Neural crest cell (in vitro differentiated cells): Measurements from ENCODE around the gene NNT. TPM values are rescaled to one million over a fixed set of nuclear protein-coding genes. Genes with fewer than 3 reads are reported as not detected.
A peak's percentile ranks its signal among the peaks of the same experiment; 100 is the strongest.

Source experiments
- DNase-seq: peaks from one replicate; pipeline ENCODE4 v3.0.0; 2021; ENCODE audit warnings: low read depth, mixed read lengths, low spot score
- H3K27ac Mint-ChIP-seq: one replicate; pipeline ENCODE4 v1.8.0; 2021; ENCODE audit warnings: mild to moderate bottlenecking, mixed read lengths; ENCODE audit not compliant: unreplicated experiment
- H3K27me3 Mint-ChIP-seq: 2 replicates; pipeline ENCODE4 v1.8.0; 2021; ENCODE audit warnings: low read depth, mild to moderate bottlenecking, mixed read lengths
- H3K36me3 Mint-ChIP-seq: 2 replicates; pipeline ENCODE4 v1.8.0; 2021; ENCODE audit warnings: low read depth, mild to moderate bottlenecking, mixed read lengths
- H3K4me1 Mint-ChIP-seq: 2 replicates; pipeline ENCODE4 v1.8.0; 2021; ENCODE audit warnings: mixed read lengths
- H3K4me3 Mint-ChIP-seq: one replicate; pipeline ENCODE4 v1.8.0; 2021; ENCODE audit warnings: mild to moderate bottlenecking, mixed read lengths
- H3K9me3 Mint-ChIP-seq: 2 replicates; pipeline ENCODE4 v1.8.0; 2021; ENCODE audit warnings: mixed read lengths
- total RNA-seq: library from RNA; stranded (reverse); gene quantifications from 2 replicates; pipeline ENCODE4 v1.2.1, GENCODE V29; 2021
- TF ChIP-seq, protein P1 (sequence below): fragments of 200-600 bp; sonication (generic); conservative IDR thresholded peaks from 2 replicates; pipeline ENCODE4 v1.5.0; 2021; ENCODE audit warnings: antibody characterized with exemption, mild to moderate bottlenecking

Gene NNT
- total RNA-seq, 1 donor from 2014 or later: 72.7 TPM

DNA sequence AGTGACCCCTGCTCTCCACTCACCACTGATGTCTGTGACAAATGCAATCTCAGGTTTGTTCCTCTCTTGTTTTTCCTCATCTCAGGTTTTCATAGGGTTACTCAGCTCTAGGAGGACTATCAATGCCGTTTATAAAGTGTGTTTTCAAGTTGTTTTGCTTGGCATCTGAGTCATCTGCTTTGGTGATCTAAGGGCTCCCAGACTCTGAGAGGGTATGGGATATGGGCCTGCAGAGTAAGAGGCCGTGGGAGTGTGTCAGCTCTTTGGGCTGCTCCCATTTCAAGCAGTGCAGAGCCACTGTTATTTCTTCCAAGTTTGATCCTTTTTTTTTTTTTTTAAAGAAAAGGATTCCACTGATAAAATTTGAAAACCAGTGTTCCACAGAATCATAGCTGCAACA is 46.3 kb downstream of the NNT start:
- no peaks in the 10 kb centered on the region for H3K27me3 Mint-ChIP-seq
- H3K4me3 Mint-ChIP-seq: no peak overlapping the region
- no peak overlapping the region for H3K27ac Mint-ChIP-seq
- TF ChIP-seq, protein P1, sequence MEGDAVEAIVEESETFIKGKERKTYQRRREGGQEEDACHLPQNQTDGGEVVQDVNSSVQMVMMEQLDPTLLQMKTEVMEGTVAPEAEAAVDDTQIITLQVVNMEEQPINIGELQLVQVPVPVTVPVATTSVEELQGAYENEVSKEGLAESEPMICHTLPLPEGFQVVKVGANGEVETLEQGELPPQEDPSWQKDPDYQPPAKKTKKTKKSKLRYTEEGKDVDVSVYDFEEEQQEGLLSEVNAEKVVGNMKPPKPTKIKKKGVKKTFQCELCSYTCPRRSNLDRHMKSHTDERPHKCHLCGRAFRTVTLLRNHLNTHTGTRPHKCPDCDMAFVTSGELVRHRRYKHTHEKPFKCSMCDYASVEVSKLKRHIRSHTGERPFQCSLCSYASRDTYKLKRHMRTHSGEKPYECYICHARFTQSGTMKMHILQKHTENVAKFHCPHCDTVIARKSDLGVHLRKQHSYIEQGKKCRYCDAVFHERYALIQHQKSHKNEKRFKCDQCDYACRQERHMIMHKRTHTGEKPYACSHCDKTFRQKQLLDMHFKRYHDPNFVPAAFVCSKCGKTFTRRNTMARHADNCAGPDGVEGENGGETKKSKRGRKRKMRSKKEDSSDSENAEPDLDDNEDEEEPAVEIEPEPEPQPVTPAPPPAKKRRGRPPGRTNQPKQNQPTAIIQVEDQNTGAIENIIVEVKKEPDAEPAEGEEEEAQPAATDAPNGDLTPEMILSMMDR: no peak
- H3K9me3 Mint-ChIP-seq: no peaks in the 10 kb centered on the region
- H3K36me3 Mint-ChIP-seq: peaks cover 3% of the 10 kb centered on the region
- DNase-seq: no peak
- no peaks in the 10 kb centered on the region for H3K4me1 Mint-ChIP-seq

DNA sequence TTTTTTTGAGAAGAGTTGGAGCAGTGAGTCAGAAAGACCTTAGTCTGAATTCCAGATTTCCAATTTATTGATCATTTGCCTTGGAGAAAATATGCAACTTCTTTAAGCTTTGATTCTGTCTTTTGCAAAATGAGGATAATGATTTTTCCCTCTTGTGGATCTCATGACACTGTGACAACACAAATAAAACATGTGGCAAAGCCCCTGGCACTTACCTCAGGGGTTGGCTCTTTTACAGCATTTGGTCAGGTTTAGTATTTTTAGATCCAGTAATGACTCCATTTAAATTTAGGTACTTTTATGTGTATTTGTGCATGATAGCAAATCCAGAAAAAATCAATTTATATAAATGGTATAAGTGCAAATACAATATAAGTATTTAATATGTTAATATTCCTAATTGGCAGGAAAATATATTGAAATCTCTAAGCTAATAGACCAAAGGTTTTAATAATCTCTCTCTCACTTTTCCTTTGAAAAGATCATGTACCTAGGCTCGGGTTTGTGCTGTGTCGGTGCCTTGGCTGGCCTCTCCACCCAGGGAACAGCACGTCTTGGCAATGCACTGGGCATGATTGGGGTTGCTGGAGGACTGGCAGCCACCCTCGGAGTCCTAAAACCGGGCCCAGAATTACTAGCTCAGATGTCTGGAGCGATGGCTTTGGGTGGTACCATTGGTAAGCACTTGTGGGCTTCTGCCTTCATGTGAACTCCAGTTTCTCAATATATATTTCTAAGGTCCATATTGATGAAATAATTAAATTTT is 49.7 kb downstream of the NNT start:
- Mint-ChIP-seq H3K27ac (no peak overlapping the region), H3K4me3 (no peak overlapping the region), H3K27me3 (no peaks in the 10 kb centered on the region), H3K9me3 (no peaks in the 10 kb centered on the region), H3K36me3 (peaks cover 6% of the 10 kb centered on the region), H3K4me1 (no peaks in the 10 kb centered on the region)
- TF ChIP-seq, protein P1: no peak
- no peak for DNase-seq

DNA sequence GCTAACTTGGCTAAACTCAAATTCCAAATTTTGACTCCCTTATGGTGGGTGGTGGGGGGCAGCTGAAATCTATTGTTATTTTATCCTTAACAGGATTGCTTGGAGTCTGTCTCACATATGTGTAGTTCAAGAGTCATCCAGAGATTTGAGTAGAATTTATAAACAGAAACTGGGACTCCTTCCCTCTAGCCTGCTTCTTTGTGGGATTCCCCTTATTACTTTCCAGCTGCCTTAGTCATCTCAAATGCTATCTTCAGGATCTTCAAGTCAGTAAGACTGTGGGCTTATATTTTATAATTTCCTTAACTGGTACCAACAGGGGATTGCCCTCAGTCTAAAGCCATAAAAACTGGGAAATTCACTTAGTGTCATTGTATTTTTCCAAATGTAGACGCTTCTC is 55.5 kb downstream of the NNT start:
- TF ChIP-seq, protein P1: no peak
- no peak for DNase-seq
- H3K27me3 Mint-ChIP-seq: no peaks in the 10 kb centered on the region
- no peaks in the 10 kb centered on the region for H3K9me3 Mint-ChIP-seq
- H3K36me3 Mint-ChIP-seq: peaks cover 17% of the 10 kb centered on the region
- no peak overlapping the region for H3K27ac Mint-ChIP-seq
- no peaks in the 10 kb centered on the region for H3K4me1 Mint-ChIP-seq
- H3K4me3 Mint-ChIP-seq: no peak overlapping the region

DNA sequence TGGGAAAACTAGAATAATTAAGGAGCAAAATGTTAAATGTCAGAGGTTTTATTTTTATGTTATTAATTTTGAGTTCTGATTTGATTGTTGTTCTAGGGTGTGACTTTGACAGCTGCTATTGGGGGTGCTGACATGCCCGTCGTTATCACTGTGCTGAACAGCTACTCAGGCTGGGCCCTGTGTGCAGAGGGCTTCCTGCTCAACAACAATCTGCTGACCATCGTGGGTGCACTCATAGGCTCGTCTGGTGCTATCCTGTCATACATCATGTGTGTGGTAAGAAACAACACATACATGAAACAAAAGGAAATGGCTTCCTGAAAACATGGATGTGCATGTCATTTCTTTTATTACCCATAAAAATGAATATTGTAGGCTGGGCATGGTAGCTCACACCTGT is 56.1 kb downstream of the NNT start:
- TF ChIP-seq, protein P1: no peak
- Mint-ChIP-seq H3K4me3 (no peak overlapping the region), H3K27ac (no peak overlapping the region), H3K4me1 (no peaks in the 10 kb centered on the region), H3K36me3 (peaks cover 19% of the 10 kb centered on the region), H3K27me3 (no peaks in the 10 kb centered on the region), H3K9me3 (no peaks in the 10 kb centered on the region)
- no peak for DNase-seq

DNA sequence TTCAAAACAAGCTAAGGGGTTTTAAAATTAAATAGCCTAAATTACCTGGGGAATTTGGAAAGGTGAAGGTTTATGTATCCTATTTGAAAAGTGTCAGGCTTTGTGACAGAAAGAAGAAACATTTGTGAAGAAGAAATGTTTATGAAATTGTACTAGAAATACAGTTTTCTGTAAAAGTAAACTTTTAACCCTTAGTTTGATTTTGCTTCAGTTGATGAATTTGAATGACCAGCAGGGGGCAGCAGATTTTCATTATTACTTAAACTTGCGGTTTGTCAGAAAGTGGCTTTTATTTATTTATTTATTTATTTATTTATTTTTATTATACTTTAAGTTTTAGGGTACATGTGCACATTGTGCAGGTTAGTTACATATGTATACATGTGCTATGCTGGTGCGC is 58.1 kb downstream of the NNT start:
- H3K9me3 Mint-ChIP-seq: no peaks in the 10 kb centered on the region
- no peaks in the 10 kb centered on the region for H3K27me3 Mint-ChIP-seq
- H3K4me3 Mint-ChIP-seq: no peak overlapping the region
- H3K4me1 Mint-ChIP-seq: no peaks in the 10 kb centered on the region
- no peak overlapping the region for H3K27ac Mint-ChIP-seq
- peaks cover 25% of the 10 kb centered on the region for H3K36me3 Mint-ChIP-seq
- TF ChIP-seq, protein P1: peak; percentile 64
- DNase-seq: peak; percentile 9
